IMR-90 (cell line): ENCODE data around the gene SLC35F3. TPM values are rescaled to one million over a fixed set of nuclear protein-coding genes. Genes with fewer than 3 reads are reported as not detected.

Source experiments
- ATAC-seq: fragments of 200-7000 bp; cut with Tn5 transposase; 2 replicates; pipeline ENCODE4 v1.9.1; 2020; ENCODE audit warnings: low read depth, mild to moderate bottlenecking, moderate library complexity
- BruUV-seq: library from RNA; stranded (reverse); fragments of 400-500 nt; replicated peaks from 2 replicates; lab custom pipeline; 2021; lab: Mats Ljungman, UMichigan
- CTCF ChIA-PET: fragments of 300-600 bp; formaldehyde crosslinking; extraction: SDS; loops from one replicate; lab custom pipeline; 2021; ENCODE audit warnings: antibody characterized with exemption; lab: Yijun Ruan, JAX
- POLR2A ChIA-PET: fragments of 300-600 bp; sonication (Branson Sonifier 250); formaldehyde crosslinking; loops from one replicate; lab custom pipeline; 2022; ENCODE audit warnings: antibody characterized with exemption; ENCODE audit not compliant: unreplicated experiment; lab: Charles Lee
- DNase-seq: peaks from one replicate; pipeline ENCODE4 v3.0.0; 2013
- H2AFZ ChIP-seq: replicated peaks from 2 replicates; pipeline ENCODE3; 2013; ENCODE audit warnings: low read length, mild to moderate bottlenecking; ENCODE audit not compliant: poor library complexity
- H2AK5ac ChIP-seq: 2 replicates; pipeline ENCODE4 v1.6.1; 2013; ENCODE audit warnings: low read depth, low read length, inconsistent platforms
- H2AK9ac ChIP-seq: replicated peaks from 2 replicates; pipeline ENCODE3; 2013; ENCODE audit warnings: mild to moderate bottlenecking, low read depth, low read length, moderate library complexity; ENCODE audit not compliant: poor library complexity
- H2BK120ac ChIP-seq: 2 replicates; pipeline ENCODE4 v1.6.1; 2013; ENCODE audit warnings: low read depth, low read length, inconsistent platforms
- H2BK15ac ChIP-seq: 3 replicates; pipeline ENCODE4 v1.6.1; 2013; ENCODE audit warnings: low read depth, low read length, inconsistent platforms
- H2BK20ac ChIP-seq: 2 replicates; pipeline ENCODE4 v1.6.1; 2013; ENCODE audit warnings: low read depth, mild to moderate bottlenecking, inconsistent platforms, low read length, moderate library complexity
- H2BK5ac ChIP-seq: 2 replicates; pipeline ENCODE4 v1.6.1; 2013; ENCODE audit warnings: mild to moderate bottlenecking, low read depth, low read length, inconsistent platforms; ENCODE audit not compliant: poor library complexity, severe bottlenecking
- H3K14ac ChIP-seq: replicated peaks from 2 replicates; pipeline ENCODE4 v1.6.1; 2013; ENCODE audit warnings: low read depth, low read length, inconsistent platforms
- H3K18ac ChIP-seq: 2 replicates; pipeline ENCODE4 v1.6.1; 2013; ENCODE audit warnings: low read depth, low read length, control low read depth
- H3K23ac ChIP-seq: 2 replicates; pipeline ENCODE4 v1.6.1; 2013; ENCODE audit warnings: low read depth, low read length, inconsistent platforms
- H3K27ac ChIP-seq: 2 replicates; pipeline ENCODE4 v1.5.1; 2013; ENCODE audit warnings: mild to moderate bottlenecking, control low read depth, low read length; ENCODE audit not compliant: insufficient read depth
- H3K27me3 ChIP-seq: 2 replicates; pipeline ENCODE4 v1.6.1; 2013; ENCODE audit warnings: low read length; ENCODE audit not compliant: control insufficient read depth, insufficient read depth
- H3K36me3 ChIP-seq: 2 replicates; pipeline ENCODE4 v1.6.1; 2013; ENCODE audit warnings: low read length, mixed read lengths; ENCODE audit not compliant: control insufficient read depth, insufficient read depth
- H3K4ac ChIP-seq: 2 replicates; pipeline ENCODE4 v1.6.1; 2013; ENCODE audit warnings: low read depth, low read length, inconsistent platforms
- H3K4me1 ChIP-seq: 2 replicates; pipeline ENCODE4 v1.6.1; 2013; ENCODE audit warnings: low read length, mixed read lengths; ENCODE audit not compliant: control insufficient read depth, insufficient read depth
- H3K4me2 ChIP-seq: 2 replicates; pipeline ENCODE4 v1.6.1; 2013; ENCODE audit warnings: low read depth, mild to moderate bottlenecking, control low read depth, low read length, moderate library complexity
- H3K4me3 ChIP-seq: 2 replicates; pipeline ENCODE4 v1.5.1; 2013; ENCODE audit warnings: low read depth, mild to moderate bottlenecking, control low read depth, low read length, moderate library complexity; ENCODE audit not compliant: insufficient read depth
- H3K56ac ChIP-seq: 2 replicates; pipeline ENCODE4 v1.6.1; 2013; ENCODE audit warnings: low read length, inconsistent platforms; ENCODE audit not compliant: insufficient read depth; ENCODE audit errors: extremely low read depth
- H3K79me1 ChIP-seq, 2 experiments: 2 replicates each; pipeline ENCODE4 v1.6.1; 2013; ENCODE audit warnings: low read length in 2 of 2, inconsistent platforms in 1 of 2, low read depth in 1 of 2
- H3K9ac ChIP-seq: 2 replicates; pipeline ENCODE4 v1.6.1; 2013; ENCODE audit warnings: low read depth, low read length, control low read depth
- H3K9me1 ChIP-seq: 2 replicates; pipeline ENCODE4 v1.6.1; 2013; ENCODE audit warnings: low read length, inconsistent platforms; ENCODE audit not compliant: insufficient read depth
- H3K9me3 ChIP-seq: 2 replicates; pipeline ENCODE4 v1.6.1; 2013; ENCODE audit warnings: low read length; ENCODE audit not compliant: control insufficient read depth, insufficient read depth
- H4K20me1 ChIP-seq: 2 replicates; pipeline ENCODE4 v1.6.1; 2013; ENCODE audit warnings: low read length, inconsistent platforms; ENCODE audit not compliant: insufficient read depth
- H4K5ac ChIP-seq: 2 replicates; pipeline ENCODE4 v1.6.1; 2013; ENCODE audit warnings: mild to moderate bottlenecking, low read depth, low read length, control low read depth
- H4K8ac ChIP-seq, 2 experiments: 2 replicates each; pipeline ENCODE4 v1.6.1; 2013; ENCODE audit warnings: low read depth in 2 of 2, low read length in 2 of 2, control low read depth in 1 of 2, inconsistent platforms in 1 of 2
- H4K91ac ChIP-seq: 2 replicates; pipeline ENCODE4 v1.6.1; 2013; ENCODE audit warnings: low read depth, low read length, inconsistent platforms; ENCODE audit not compliant: insufficient read depth
- BHLHE40 ChIP-seq: fragments of 150-350 bp; IDR thresholded peaks from 2 replicates; pipeline ENCODE4 v1.6.1; 2016; ENCODE audit warnings: mild to moderate bottlenecking, low read depth, low read length
- CEBPB ChIP-seq: IDR thresholded peaks from 2 replicates; pipeline ENCODE4 v1.6.1; 2012; ENCODE audit warnings: low read depth, low read length, improper control_type of control experiment
- CHD1 ChIP-seq: IDR thresholded peaks from 2 replicates; pipeline ENCODE4 v1.6.1; 2012; ENCODE audit warnings: low read depth, low read length, improper control_type of control experiment
- CTCF ChIP-seq: conservative IDR thresholded peaks from 2 replicates; pipeline ENCODE4 v1.5.1; 2012; ENCODE audit warnings: mild to moderate bottlenecking, low read depth, low read length, improper control_type of control experiment
- ELK1 ChIP-seq: fragments of 150-350 bp; IDR thresholded peaks from 2 replicates; pipeline ENCODE4 v1.6.1; 2016; ENCODE audit warnings: low read depth, mild to moderate bottlenecking, low read length, moderate library complexity, borderline replicate concordance
- MXI1 ChIP-seq: IDR thresholded peaks from 2 replicates; pipeline ENCODE4 v1.6.1; 2012; ENCODE audit warnings: low read depth, mild to moderate bottlenecking, low read length, moderate library complexity, borderline replicate concordance
- POLR2A ChIP-seq: IDR thresholded peaks from 2 replicates; pipeline ENCODE4 v1.6.1; 2012; ENCODE audit warnings: mild to moderate bottlenecking, low read depth, low read length
- RAD21 ChIP-seq: IDR thresholded peaks from 2 replicates; pipeline ENCODE4 v1.6.1; 2012; ENCODE audit warnings: low read length, improper control_type of control experiment
- RFX5 ChIP-seq: IDR thresholded peaks from 2 replicates; pipeline ENCODE4 v1.8.0; 2012; ENCODE audit warnings: low read depth, mild to moderate bottlenecking, low read length, moderate library complexity
- SMC3 ChIP-seq: fragments of 150-350 bp; IDR thresholded peaks from 2 replicates; pipeline ENCODE4 v1.6.1; 2016; ENCODE audit warnings: low read depth, mild to moderate bottlenecking, antibody characterized with exemption, low read length, moderate library complexity
- WGBS, 2 experiments: methylation state at CpG; one replicate each; pipeline versions ENCODE4 v1.1.5 to v1.1.7; 2013; ENCODE audit warnings: missing lambda C conversion rate in 2 of 2; ENCODE audit not compliant: insufficient read length in 1 of 2; ENCODE audit errors: extremely low coverage in 2 of 2; 5-methylcytosine and 5-hydroxymethylcytosine counted together
- dilution Hi-C: fragments of 300-500 bp; cut with HindIII; formaldehyde crosslinking; loops from one replicate; pipeline ENCODE4 v1.14.3; 2018; ENCODE audit warnings: low sequenced_read_pairs; ENCODE audit not compliant: unreplicated experiment
- in situ Hi-C: fragments of 300-500 bp; cut with MboI; formaldehyde crosslinking; loops from 3 replicates; pipeline ENCODE4 v1.14.3; 2019; ENCODE audit warnings: low sequenced_read_pairs, inconsistent platforms, mixed read lengths
- intact Hi-C: fragments of 100-400 bp; cut with micrococcal nuclease; formaldehyde crosslinking; loops from 2 replicates; pipeline ENCODE4 v1.10.0; 2022
- polyA plus RNA-seq, 3 experiments: library from polyadenylated mRNA; depleted of rRNA; stranded (reverse); fragments of >200 nt; gene quantifications; 2 replicates each; pipeline ENCODE4 v1.2.3, GENCODE V29; 2012; ENCODE audit warnings: low replicate concordance in 1 of 3
- total RNA-seq: library from RNA; depleted of rRNA; stranded (reverse); fragments of >200 nt; gene quantifications from 2 replicates; pipeline ENCODE4 v1.2.3, GENCODE V29; 2012

SLC35F3 gene
- total and polyA plus RNA-seq, 2 of the 4 experiments (the other 2 are of a cell fraction) = under 0.01 to 0.17 TPM

GRCh38 chr1:234235434-234235881 lies 331.0 kb downstream of the SLC35F3 start:
- Histone ChIP-seq H4K91ac (no peak overlapping the region), H3K9me1 (no peaks in the 10 kb centered on the region), H3K4me2 (no peak overlapping the region), H4K5ac (no peak overlapping the region), H2BK20ac (no peak overlapping the region), H3K27me3 (peaks cover 3% of the 10 kb centered on the region; the same call in 1 of the 2 replicates), H4K20me1 (no peaks in the 10 kb centered on the region), H2BK5ac (no peak overlapping the region), H3K4ac (no peak overlapping the region), H2AFZ (no peak overlapping the region), H3K18ac (no peak overlapping the region), H2AK9ac (no peak overlapping the region), H3K4me3 (no peak overlapping the region), H2BK15ac (no peak overlapping the region), H2AK5ac (no peak overlapping the region), H3K9me3 (no peaks in the 10 kb centered on the region), H2BK120ac (no peak overlapping the region), H3K23ac (no peak overlapping the region), H3K79me1 (no peaks in the 10 kb centered on the region), H3K9ac (no peak overlapping the region), H3K36me3 (no peaks in the 10 kb centered on the region), H3K56ac (no peak overlapping the region), H3K27ac (no peak overlapping the region), H4K8ac (no peak overlapping the region), H3K4me1 (no peaks in the 10 kb centered on the region), H3K14ac (no peak overlapping the region)
- intact Hi-C loops = no loop called here
- ChIA-PET POLR2A (no interaction called here), CTCF (no interaction called here)
- BruUV-seq = no TSS peak
- no peak for DNase-seq
- no peak for ATAC-seq
- 0% methylated on average over 2 of the region's 4 CpGs; no CpG with 5 or more reads in 1 of the 2 experiments for WGBS, 2 experiments
- dilution Hi-C loops = no loop called here
- in situ Hi-C loops = no loop called here
- TF ChIP-seq RFX5 = no peak
- TF ChIP-seq POLR2A = no peak
- no peak for TF ChIP-seq RAD21
- no peak for TF ChIP-seq CEBPB
- no peak for TF ChIP-seq CHD1
- TF ChIP-seq SMC3 = no peak
- no peak for TF ChIP-seq ELK1
- TF ChIP-seq CTCF = no peak
- no peak for TF ChIP-seq MXI1
- no peak for TF ChIP-seq BHLHE40
